ENCODE measurements around the gene TPCN1. TPM values are rescaled to one million over a fixed set of nuclear protein-coding genes. Genes with fewer than 3 reads are reported as not detected.

The TPCN1 gene
- total RNA-seq, 1 donor from 2014 or later: 51.9 TPM

GRCh38 chr12:113271853-113272561 lies 50.7 kb downstream of the TPCN1 start:
- Histone ChIP-seq H3K36me3 (peaks cover 74% of the 10 kb centered on the region), H3K4me1 (peaks cover 26% of the 10 kb centered on the region), H3K27me3 (no peaks in the 10 kb centered on the region), H3K9me3 (no peaks in the 10 kb centered on the region), H3K27ac (peak overlapping the region; percentile 81), H3K4me3 (no peak overlapping the region)
- intact Hi-C loops (cut with DNase I): no loop called here
- DNase-seq (peak; percentile 85), ATAC-seq (peak; percentile 92)
- TF ChIP-seq CTCF (IDR thresholded peaks at IDR 0.05): no peak

- H3K4me1 ChIP-seq: peaks cover 26% of the 10 kb centered on the region
- no peak overlapping the region for H3K4me3 ChIP-seq
- peaks cover 74% of the 10 kb centered on the region for H3K36me3 ChIP-seq
- H3K27ac ChIP-seq: peak overlapping the region; percentile 81
- no peaks in the 10 kb centered on the region for H3K27me3 ChIP-seq
- ATAC-seq: no peak
- peak; percentile 46 for DNase-seq
- intact Hi-C loops (cut with DNase I): no loop called here
- no peaks in the 10 kb centered on the region for H3K9me3 ChIP-seq
- no peak for TF ChIP-seq CTCF (IDR thresholded peaks at IDR 0.05)
Measured at GRCh38 chr12:113273053-113273725, 51.9 kb downstream of the TPCN1 start.

- no peak overlapping the region for H3K27ac ChIP-seq
- intact Hi-C loops (cut with DNase I): no loop called here
- peaks cover 70% of the 10 kb centered on the region for H3K36me3 ChIP-seq
- no peak for TF ChIP-seq CTCF (IDR thresholded peaks at IDR 0.05)
- DNase-seq: no peak
- no peak overlapping the region for H3K4me3 ChIP-seq
- H3K4me1 ChIP-seq: peaks cover 26% of the 10 kb centered on the region
- ATAC-seq: no peak
- H3K9me3 ChIP-seq: no peaks in the 10 kb centered on the region
- no peaks in the 10 kb centered on the region for H3K27me3 ChIP-seq
Measured at GRCh38 chr12:113274848-113275247, 53.6 kb downstream of the TPCN1 start.

GRCh38 chr12:113276306-113276705 lies 55.0 kb downstream of the TPCN1 start:
- Histone ChIP-seq H3K36me3 (peaks cover 69% of the 10 kb centered on the region), H3K9me3 (no peaks in the 10 kb centered on the region), H3K4me1 (peaks cover 21% of the 10 kb centered on the region), H3K27me3 (no peaks in the 10 kb centered on the region), H3K27ac (no peak overlapping the region), H3K4me3 (no peak overlapping the region)
- ATAC-seq: no peak
- intact Hi-C loops (cut with DNase I): no loop called here
- TF ChIP-seq CTCF (IDR thresholded peaks at IDR 0.05): no peak
- peak; percentile 35 for DNase-seq

GRCh38 chr12:113276946-113277500 lies 55.8 kb downstream of the TPCN1 start:
- Histone ChIP-seq H3K9me3 (no peaks in the 10 kb centered on the region), H3K27me3 (no peaks in the 10 kb centered on the region), H3K36me3 (peaks cover 69% of the 10 kb centered on the region), H3K4me1 (peaks cover 14% of the 10 kb centered on the region), H3K4me3 (no peak overlapping the region), H3K27ac (no peak overlapping the region)
- intact Hi-C loops (cut with DNase I): no loop called here
- DNase-seq (peak; percentile 40), ATAC-seq (no peak)
- TF ChIP-seq CTCF (IDR thresholded peaks at IDR 0.05): no peak

Data from upper lobe of right lung (tissue), 1 donor.